H9 (cell line): ENCODE results near the gene MYO5B. TPM values are rescaled to one million over a fixed set of nuclear protein-coding genes. Genes with fewer than 3 reads are reported as not detected.

ENCODE experiments used
- DNase-seq: peaks from one replicate; pipeline ENCODE4 v3.0.0-alpha.2; 2017
- H2AFZ ChIP-seq: one replicate; pipeline ENCODE4 v1.6.1; 2013; ENCODE audit warnings: mild to moderate bottlenecking, low read length, control low read depth, moderate library complexity
- H2AK5ac ChIP-seq: 2 replicates; pipeline ENCODE4 v1.6.1; 2013; ENCODE audit warnings: low read length, control low read depth, mixed read lengths; ENCODE audit not compliant: insufficient read length
- H2BK120ac ChIP-seq: one replicate; pipeline ENCODE4 v1.6.1; 2013; ENCODE audit warnings: low read depth, mild to moderate bottlenecking, low read length, control low read depth, inconsistent platforms; ENCODE audit not compliant: poor library complexity, severe bottlenecking
- H2BK12ac ChIP-seq: 2 replicates; pipeline ENCODE4 v1.6.1; 2013; ENCODE audit warnings: low read length, control low read depth, mixed read lengths, low read depth; ENCODE audit not compliant: insufficient read length
- H2BK15ac ChIP-seq: 2 replicates; pipeline ENCODE4 v1.6.1; 2013; ENCODE audit warnings: low read depth, low read length, control low read depth
- H2BK20ac ChIP-seq: one replicate; pipeline ENCODE4 v1.6.1; 2013; ENCODE audit warnings: low read depth, mild to moderate bottlenecking, low read length, control low read depth, inconsistent platforms; ENCODE audit not compliant: poor library complexity, severe bottlenecking
- H2BK5ac ChIP-seq: 2 replicates; pipeline ENCODE4 v1.6.1; 2013; ENCODE audit warnings: low read length, control low read depth, mixed read lengths; ENCODE audit not compliant: insufficient read length
- H3K14ac ChIP-seq: 2 replicates; pipeline ENCODE4 v1.6.1; 2013; ENCODE audit warnings: low read length, control low read depth; ENCODE audit not compliant: insufficient read depth
- H3K18ac ChIP-seq: 2 replicates; pipeline ENCODE4 v1.6.1; 2013; ENCODE audit warnings: low read depth, mild to moderate bottlenecking, mixed read lengths, low read length, control low read depth; ENCODE audit not compliant: insufficient read length
- H3K23ac ChIP-seq: 2 replicates; pipeline ENCODE4 v1.6.1; 2013; ENCODE audit warnings: low read length, control low read depth, mixed read lengths, low read depth; ENCODE audit not compliant: insufficient read length
- H3K23me2 ChIP-seq: 2 replicates; pipeline ENCODE4 v1.6.1; 2013; ENCODE audit warnings: low read depth, mild to moderate bottlenecking, mixed read lengths, low read length, control low read depth; ENCODE audit not compliant: insufficient read length, poor library complexity, severe bottlenecking
- H3K27ac ChIP-seq: 2 replicates; pipeline ENCODE4 v1.5.1; 2013; ENCODE audit warnings: low read length, control low read depth, mixed read lengths, low read depth; ENCODE audit not compliant: insufficient read length
- H3K27me3 ChIP-seq: 2 replicates; pipeline ENCODE4 v1.6.1; 2013; ENCODE audit warnings: low read length, control low read depth, inconsistent platforms; ENCODE audit not compliant: insufficient read depth
- H3K4ac ChIP-seq: 2 replicates; pipeline ENCODE4 v1.6.1; 2013; ENCODE audit warnings: low read depth, mild to moderate bottlenecking, control low read depth, inconsistent platforms, low read length, moderate library complexity
- H3K4me1 ChIP-seq: 2 replicates; pipeline ENCODE4 v1.6.1; 2013; ENCODE audit warnings: low read length, control low read depth, inconsistent platforms; ENCODE audit not compliant: insufficient read depth
- H3K4me2 ChIP-seq: 2 replicates; pipeline ENCODE4 v1.6.1; 2013; ENCODE audit warnings: low read length, control low read depth, mixed read lengths; ENCODE audit not compliant: insufficient read length, insufficient read depth
- H3K56ac ChIP-seq: 2 replicates; pipeline ENCODE4 v1.6.1; 2013; ENCODE audit warnings: low read depth, mild to moderate bottlenecking, mixed read lengths, low read length, control low read depth; ENCODE audit not compliant: insufficient read length
- H3K79me1 ChIP-seq: 2 replicates; pipeline ENCODE4 v1.6.1; 2013; ENCODE audit warnings: low read depth, mild to moderate bottlenecking, moderate library complexity, low read length, control low read depth, inconsistent platforms; ENCODE audit not compliant: insufficient read depth, poor library complexity, severe bottlenecking
- H3K79me2 ChIP-seq: 2 replicates; pipeline ENCODE4 v1.6.1; 2013; ENCODE audit warnings: low read length, control low read depth, inconsistent platforms; ENCODE audit not compliant: insufficient read depth
- H3K9ac ChIP-seq: 2 replicates; pipeline ENCODE4 v1.6.1; 2013; ENCODE audit warnings: low read length, control low read depth, mixed read lengths; ENCODE audit not compliant: insufficient read length; ENCODE audit errors: extremely low read depth
- H3K9me3 ChIP-seq: one replicate; pipeline ENCODE4 v1.6.1; 2013; ENCODE audit warnings: low read depth, low read length, inconsistent platforms; ENCODE audit not compliant: control insufficient read depth
- H3T11ph ChIP-seq: one replicate; pipeline ENCODE4 v1.6.1; 2013; ENCODE audit warnings: mild to moderate bottlenecking, low read length, control low read depth, inconsistent platforms
- H4K20me1 ChIP-seq: one replicate; pipeline ENCODE4 v1.6.1; 2013; ENCODE audit not compliant: control insufficient read depth, insufficient read length, insufficient read depth
- H4K5ac ChIP-seq: 2 replicates; pipeline ENCODE4 v1.6.1; 2013; ENCODE audit warnings: low read depth, mild to moderate bottlenecking, mixed read lengths, low read length, control low read depth; ENCODE audit not compliant: insufficient read length
- H4K8ac ChIP-seq: replicated peaks from 2 replicates; pipeline ENCODE4 v1.6.1; 2013; ENCODE audit warnings: low read length, control low read depth, mixed read lengths, low read depth; ENCODE audit not compliant: insufficient read length
- H4K91ac ChIP-seq: 2 replicates; pipeline ENCODE4 v1.6.1; 2013; ENCODE audit warnings: low read depth, mild to moderate bottlenecking, moderate library complexity, mixed read lengths, low read length, control low read depth; ENCODE audit not compliant: insufficient read length
- H3K27ac Mint-ChIP-seq, 3 experiments: 2 replicates in 2 of 3; 3 replicates in 1 of 3; pipeline ENCODE4 v1.8.0; 2020 to 2021; ENCODE audit warnings: mixed read lengths in 3 of 3, mild to moderate bottlenecking in 1 of 3, moderate library complexity in 1 of 3
- H3K27me3 Mint-ChIP-seq: 2 replicates; pipeline ENCODE4 v1.8.0; 2021; ENCODE audit warnings: low read depth, mild to moderate bottlenecking, moderate library complexity, mixed read lengths
- H3K36me3 Mint-ChIP-seq, 3 experiments: 2 replicates in 2 of 3; 3 replicates in 1 of 3; pipeline ENCODE4 v1.8.0; 2020 to 2021; ENCODE audit warnings: low read depth in 3 of 3, mixed read lengths in 3 of 3; ENCODE audit not compliant: insufficient read depth in 1 of 3
- H3K4me1 Mint-ChIP-seq, 2 experiments: 2 replicates each; pipeline ENCODE4 v1.8.0; 2020; ENCODE audit warnings: mixed read lengths in 2 of 2
- H3K4me3 Mint-ChIP-seq, 2 experiments: 2 replicates in 1 of 2; 3 replicates in 1 of 2; pipeline ENCODE4 v1.8.0; 2020 to 2021; ENCODE audit warnings: mild to moderate bottlenecking in 2 of 2, mixed read lengths in 2 of 2, moderate library complexity in 1 of 2
- H3K9me3 Mint-ChIP-seq, 2 experiments: 2 replicates in 1 of 2; 3 replicates in 1 of 2; pipeline ENCODE4 v1.8.0; 2020; ENCODE audit warnings: mild to moderate bottlenecking in 2 of 2, mixed read lengths in 2 of 2, moderate library complexity in 1 of 2
- CTCF ChIP-seq: fragments of 200-600 bp; sonication (generic); conservative IDR thresholded peaks from 3 replicates; pipeline ENCODE4 v1.8.0; 2021; ENCODE audit warnings: antibody characterized with exemption, mild to moderate bottlenecking
- WGBS: extraction: QIAGEN DNeasy Blood & Tissue Kit; methylation state at CpG from one replicate; pipeline ENCODE4 v1.1.7; 2013; ENCODE audit warnings: missing lambda C conversion rate, low lambda C conversion rate, mixed read lengths; ENCODE audit not compliant: insufficient read length; ENCODE audit errors: extremely low coverage; 5-methylcytosine and 5-hydroxymethylcytosine counted together
- total RNA-seq: library from RNA; stranded (reverse); gene quantifications from 2 replicates; pipeline ENCODE4 v1.2.1, GENCODE V29; 2021

MYO5B gene
- total RNA-seq, 1 experiment from 2014 or later: 9.3 TPM

DNA sequence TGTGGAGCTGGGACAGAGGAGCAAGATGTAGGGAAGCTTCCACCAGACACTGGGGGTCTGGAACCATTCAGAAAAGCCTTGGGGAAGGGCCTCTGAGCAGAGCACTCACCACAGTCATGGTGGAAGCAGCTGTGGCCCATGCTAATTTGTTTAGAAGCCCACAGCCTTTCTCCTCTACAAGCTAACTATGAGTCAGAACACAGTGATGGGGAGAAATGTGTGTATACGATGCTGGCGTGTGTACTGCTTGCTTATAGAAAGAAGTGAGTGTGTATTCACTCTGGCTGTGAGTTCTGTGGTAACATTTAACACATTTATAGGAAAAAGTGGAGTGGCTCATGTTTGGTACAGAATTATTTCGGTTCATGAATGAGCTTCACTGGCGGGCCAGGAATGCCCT is 224.6 kb downstream of the MYO5B start:
- H3K4ac ChIP-seq: no peak overlapping the region
- H3K79me2 ChIP-seq: no peaks in the 10 kb centered on the region
- no peak overlapping the region for H3K18ac ChIP-seq
- H3K4me1 Mint-ChIP-seq: no peaks in the 10 kb centered on the region
- H2BK15ac ChIP-seq: no peak overlapping the region
- H3K4me2 ChIP-seq: no peak overlapping the region
- H2BK120ac ChIP-seq: no peak overlapping the region
- no peaks in the 10 kb centered on the region; a peak in 1 of 7 replicates for H3K36me3 Mint-ChIP-seq
- no peaks in the 10 kb centered on the region for H3K27me3 ChIP-seq
- no peak overlapping the region for H4K8ac ChIP-seq
- H3K23ac ChIP-seq: no peak overlapping the region
- no peak overlapping the region for H4K5ac ChIP-seq
- no peak overlapping the region for H3K27ac ChIP-seq
- H3K23me2 ChIP-seq: no peaks in the 10 kb centered on the region
- no peaks in the 10 kb centered on the region for H3K79me1 ChIP-seq
- H2BK20ac ChIP-seq: no peak overlapping the region
- no peaks in the 10 kb centered on the region for H3K4me1 ChIP-seq
- H3K56ac ChIP-seq: no peak overlapping the region
- H3K9me3 Mint-ChIP-seq: no peaks in the 10 kb centered on the region
- H3K9me3 ChIP-seq: no peaks in the 10 kb centered on the region
- H3T11ph ChIP-seq: no peak overlapping the region
- no peak overlapping the region for H3K27ac Mint-ChIP-seq
- H2BK12ac ChIP-seq: no peak overlapping the region
- no peaks in the 10 kb centered on the region; the same call in 1 of the 2 replicates for H3K27me3 Mint-ChIP-seq
- H3K9ac ChIP-seq: no peak overlapping the region
- no peak for DNase-seq
- no peak overlapping the region for H3K4me3 Mint-ChIP-seq
- H2AFZ ChIP-seq: no peak overlapping the region
- no peak overlapping the region for H4K91ac ChIP-seq
- H4K20me1 ChIP-seq: no peaks in the 10 kb centered on the region
- no CpG with 5 or more reads among the region's 4 CpGs for WGBS
- H3K14ac ChIP-seq: no peak overlapping the region
- no peak overlapping the region for H2AK5ac ChIP-seq
- no peak overlapping the region for H2BK5ac ChIP-seq
- TF ChIP-seq CTCF: no peak
